ENCODE results near the gene UNG. TPM values are rescaled to one million over a fixed set of nuclear protein-coding genes. Genes with fewer than 3 reads are reported as not detected.

The UNG gene
- total RNA-seq, 1 experiment from 2014 or later: 188 TPM

DNA sequence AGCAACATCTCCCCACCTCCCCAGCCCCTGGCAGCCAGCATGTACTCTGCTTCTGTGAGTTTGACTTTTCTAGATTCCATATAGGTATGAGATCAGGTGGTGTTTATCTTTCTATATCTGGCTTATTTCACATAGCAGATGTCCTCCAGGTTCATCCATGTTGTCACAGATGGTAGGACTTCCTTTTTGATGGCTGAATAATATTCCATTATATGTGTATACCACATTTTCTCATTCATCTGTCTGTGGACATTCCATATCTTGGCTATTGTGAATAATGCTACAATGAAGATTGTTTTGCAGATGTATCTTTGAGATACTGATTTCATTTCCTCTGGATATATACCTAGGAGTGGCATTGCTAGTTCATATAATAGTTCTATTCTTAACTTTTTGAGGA lies 22.5 kb upstream of the UNG start:
- Histone ChIP-seq H3K18ac (ENCODE audit: insufficient read length, low read depth, low read length) (no peak overlapping the region), H3K9me3 (ENCODE audit: control insufficient read depth, low read depth, low read length) (no peaks in the 10 kb centered on the region), H4K5ac (ENCODE audit: insufficient read length, low read depth, low read length) (no peak overlapping the region), H2BK12ac (ENCODE audit: insufficient read length, low read depth, low read length) (no peak overlapping the region), H3K4me2 (ENCODE audit: insufficient read depth, insufficient read length, low read length) (no peak overlapping the region), H3K23ac (ENCODE audit: insufficient read length, low read depth, low read length) (no peak overlapping the region), H2BK120ac (ENCODE audit: low read depth, low read length, poor library complexity, severe bottlenecking) (no peak overlapping the region), H3K79me1 (ENCODE audit: insufficient read depth, low read depth, low read length, poor library complexity, severe bottlenecking) (no peaks in the 10 kb centered on the region), H3K27ac (ENCODE audit: insufficient read length, low read depth, low read length) (no peak overlapping the region), H3K4me1 (ENCODE audit: insufficient read depth, low read length) (no peaks in the 10 kb centered on the region; the same call in 1 of the 2 replicates), H4K91ac (ENCODE audit: insufficient read length, low read depth, low read length) (no peak overlapping the region), H3K4ac (ENCODE audit: low read depth, low read length) (no peak overlapping the region), H4K20me1 (ENCODE audit: control insufficient read depth, insufficient read depth, insufficient read length) (no peaks in the 10 kb centered on the region), H4K8ac (replicated peaks; ENCODE audit: insufficient read length, low read depth, low read length) (no peak overlapping the region), H3T11ph (ENCODE audit: low read length) (no peak overlapping the region), H2AK5ac (ENCODE audit: insufficient read length, low read length) (no peak overlapping the region), H3K9ac (ENCODE audit: extremely low read depth, insufficient read length, low read length) (no peak overlapping the region), H2BK20ac (ENCODE audit: low read depth, low read length, poor library complexity, severe bottlenecking) (no peak overlapping the region), H3K79me2 (ENCODE audit: insufficient read depth, low read length) (no peaks in the 10 kb centered on the region), H3K14ac (ENCODE audit: insufficient read depth, low read length) (no peak overlapping the region), H3K27me3 (ENCODE audit: insufficient read depth, low read length) (no peaks in the 10 kb centered on the region), H3K23me2 (ENCODE audit: insufficient read length, low read depth, low read length, poor library complexity, severe bottlenecking) (no peaks in the 10 kb centered on the region), H2BK15ac (ENCODE audit: low read depth, low read length) (no peak overlapping the region), H2AFZ (ENCODE audit: low read length) (no peak overlapping the region), H2BK5ac (ENCODE audit: insufficient read length, low read length) (no peak overlapping the region), H3K56ac (ENCODE audit: insufficient read length, low read depth, low read length) (no peak overlapping the region)
- TF ChIP-seq CTCF (conservative IDR thresholded peaks at IDR 0.05): no peak
- Mint-ChIP-seq H3K4me3 (no peak overlapping the region), H3K36me3 (ENCODE audit: insufficient read depth in 1 of 3, low read depth in 3 of 3) (peaks cover 11 to 24% (median 12%) of the 10 kb centered on the region in 3 experiments; a peak in 6 of 7 replicates), H3K27me3 (ENCODE audit: low read depth) (no peaks in the 10 kb centered on the region), H3K27ac (no peak overlapping the region), H3K9me3 (no peaks in the 10 kb centered on the region; a peak in 1 of 5 replicates), H3K4me1 (peaks cover 9 to 12% of the 10 kb centered on the region in 2 experiments)
- no peak for DNase-seq
